CD4-positive, alpha-beta T cell (primary cell): ENCODE data around the gene PPM1L. TPM values are rescaled to one million over a fixed set of nuclear protein-coding genes. Genes with fewer than 3 reads are reported as not detected.

Experiments used
- ATAC-seq: fragments of 200-7000 bp; cut with Tn5 transposase; one replicate; pipeline ENCODE4 v1.10.0; 2022; ENCODE audit warnings: mild to moderate bottlenecking; ENCODE audit not compliant: poor library complexity
- CTCF ChIA-PET: fragments of 350-600 bp; sonication (Branson Sonifier 250); formaldehyde crosslinking; loops from one replicate; lab custom pipeline; 2021; ENCODE audit warnings: antibody characterized with exemption, inconsistent platforms; lab: Charles Lee
- POLR2A ChIA-PET: fragments of 350-600 bp; sonication (Branson Sonifier 250); formaldehyde crosslinking; loops from one replicate; lab custom pipeline; 2021; ENCODE audit warnings: antibody characterized with exemption, inconsistent platforms; lab: Charles Lee
- DNase-seq, 14 experiments: peaks; one replicate each; pipeline ENCODE4 v3.0.0-alpha.2; 2013 to 2020; ENCODE audit warnings: mixed read lengths in 2 of 14
- H3K27ac ChIP-seq, 2 donors: one replicate each; pipeline versions ENCODE4 v1.5.1 to v1.7.0; 2013; ENCODE audit warnings: low read length in 2 of 2, low read depth in 1 of 2, mild to moderate bottlenecking in 1 of 2
- H3K27me3 ChIP-seq, 2 experiments: 1 replicate in 1 of 2; 2 replicates in 1 of 2; pipeline versions ENCODE4 v1.6.1 to v1.7.0; 2013; ENCODE audit warnings: low read length in 2 of 2, control low read depth in 1 of 2, mild to moderate bottlenecking in 1 of 2, moderate library complexity in 1 of 2; ENCODE audit not compliant: insufficient read depth in 2 of 2, control insufficient read depth in 1 of 2
- H3K36me3 ChIP-seq: one replicate; pipeline ENCODE4 v1.6.1; 2013; ENCODE audit warnings: low read length, control low read depth; ENCODE audit not compliant: insufficient read depth
- H3K4me1 ChIP-seq: one replicate; pipeline ENCODE4 v1.6.1; 2013; ENCODE audit warnings: low read length, control low read depth; ENCODE audit not compliant: insufficient read depth
- H3K4me3 ChIP-seq: one replicate; pipeline ENCODE4 v1.5.1; 2013; ENCODE audit warnings: mild to moderate bottlenecking, low read length, moderate library complexity
- H3K9me3 ChIP-seq, 2 experiments: 1 replicate in 1 of 2; 2 replicates in 1 of 2; pipeline versions ENCODE4 v1.6.1 to v1.7.0; 2013; ENCODE audit warnings: low read length in 2 of 2, mild to moderate bottlenecking in 2 of 2, control low read depth in 1 of 2, moderate library complexity in 1 of 2; ENCODE audit not compliant: control insufficient read depth in 1 of 2, insufficient read depth in 1 of 2
- H3K27ac Mint-ChIP-seq: one replicate; pipeline ENCODE4 v1.8.0; 2020; ENCODE audit warnings: mixed read lengths
- H3K27me3 Mint-ChIP-seq: one replicate; pipeline ENCODE4 v1.8.0; 2021; ENCODE audit warnings: mixed read lengths
- H3K36me3 Mint-ChIP-seq: one replicate; pipeline ENCODE4 v1.8.0; 2021; ENCODE audit warnings: low read depth, mixed read lengths
- H3K4me1 Mint-ChIP-seq: one replicate; pipeline ENCODE4 v1.8.0; 2021; ENCODE audit warnings: low read depth, mixed read lengths
- H3K4me3 Mint-ChIP-seq: one replicate; pipeline ENCODE4 v1.8.0; 2020; ENCODE audit warnings: mild to moderate bottlenecking, mixed read lengths
- H3K9me3 Mint-ChIP-seq: one replicate; pipeline ENCODE4 v1.8.0; 2020; ENCODE audit warnings: mixed read lengths
- CTCF ChIP-seq: fragments of 200-600 bp; IDR thresholded peaks from one replicate; pipeline ENCODE4 v1.8.0; 2022; ENCODE audit warnings: antibody characterized with exemption, mild to moderate bottlenecking
- intact Hi-C, 2 experiments: fragments of 100-400 bp; cut with DNase I in 1 of 2; cut with micrococcal nuclease in 1 of 2; formaldehyde crosslinking; loops; one replicate each; pipeline versions ENCODE4 v1.15.1 to v1.9.0; 2023 to 2025; cut with DNase I, micrococcal nuclease
- total RNA-seq, 174 experiments: library from RNA in 2 of 174; stranded (reverse) in 2 of 174; gene quantifications; one replicate each; pipeline ENCODE4 v1.2.3 and lab custom pipeline; 2021 to 2026

PPM1L gene
- total RNA-seq, 2 experiments from 2014 or later: 3.0 to 3.4 TPM

- Histone ChIP-seq H3K36me3 (no peaks in the 10 kb centered on the region), H3K9me3 (no peaks in the 10 kb centered on the region), H3K27ac (no peak overlapping the region), H3K4me3 (no peak overlapping the region), H3K4me1 (no peaks in the 10 kb centered on the region), H3K27me3 (no peaks in the 10 kb centered on the region)
- DNase-seq (peak in 1 of 14 experiments; percentile 8), ATAC-seq (no peak)
- ChIA-PET CTCF (interaction anchor here (1.6 kb wide), 1 partner anchor 20 kb away, joined by 3 read pairs; no protein-coding TSS in a partner anchor), POLR2A (no interaction called here)
- Mint-ChIP-seq H3K27ac (no peak overlapping the region), H3K9me3 (no peaks in the 10 kb centered on the region), H3K4me1 (no peaks in the 10 kb centered on the region), H3K36me3 (no peaks in the 10 kb centered on the region), H3K27me3 (no peaks in the 10 kb centered on the region), H3K4me3 (no peak overlapping the region)
- no peak for TF ChIP-seq CTCF
- intact Hi-C loops: no loop called here
Observed at GRCh38 chr3:160956785-160957184, 200.8 kb downstream of the PPM1L start.

GRCh38 chr3:160960568-160960967, 204.5 kb downstream of the PPM1L start:
- no peak for TF ChIP-seq CTCF
- H3K4me3 Mint-ChIP-seq: no peak overlapping the region
- Histone ChIP-seq H3K27me3 (no peaks in the 10 kb centered on the region), H3K36me3 (no peaks in the 10 kb centered on the region), H3K9me3 (no peaks in the 10 kb centered on the region), H3K4me1 (no peaks in the 10 kb centered on the region), H3K27ac (no peak overlapping the region), H3K4me3 (no peak overlapping the region)
- no peak overlapping the region for H3K27ac Mint-ChIP-seq
- H3K27me3 Mint-ChIP-seq: no peaks in the 10 kb centered on the region
- H3K4me1 Mint-ChIP-seq: no peaks in the 10 kb centered on the region
- no peaks in the 10 kb centered on the region for H3K36me3 Mint-ChIP-seq
- ChIA-PET CTCF (no interaction called here), POLR2A (no interaction called here)
- H3K9me3 Mint-ChIP-seq: no peaks in the 10 kb centered on the region
- DNase-seq (no peak), ATAC-seq (no peak)
- intact Hi-C loops: no loop called here

- ChIA-PET CTCF (no interaction called here), POLR2A (no interaction called here)
- intact Hi-C loops: no loop called here
- no peaks in the 10 kb centered on the region for H3K27me3 ChIP-seq
- TF ChIP-seq CTCF: no peak
- H3K4me3 ChIP-seq: no peak overlapping the region
- no peak for DNase-seq
- no peaks in the 10 kb centered on the region for H3K4me1 Mint-ChIP-seq
- H3K9me3 ChIP-seq: no peaks in the 10 kb centered on the region
- H3K27me3 Mint-ChIP-seq: no peaks in the 10 kb centered on the region
- no peak overlapping the region for H3K4me3 Mint-ChIP-seq
- H3K27ac Mint-ChIP-seq: no peak overlapping the region
- H3K27ac ChIP-seq: no peak overlapping the region
- ATAC-seq: no peak
- no peaks in the 10 kb centered on the region for H3K36me3 ChIP-seq
- no peaks in the 10 kb centered on the region for H3K4me1 ChIP-seq
- H3K36me3 Mint-ChIP-seq: peaks cover 3% of the 10 kb centered on the region
- no peaks in the 10 kb centered on the region for H3K9me3 Mint-ChIP-seq
Observed at GRCh38 chr3:160963949-160964348, 207.9 kb downstream of the PPM1L start.
